HG03097 (cell line): ENCODE results near the gene STAG3.

Source experiments
- ATAC-seq: cut with Tn5 transposase; IDR thresholded peaks from one replicate; pipeline ENCODE4 v1.9.1; 2021; ENCODE audit not compliant: unreplicated experiment, low FRiP score

STAG3 gene

DNA sequence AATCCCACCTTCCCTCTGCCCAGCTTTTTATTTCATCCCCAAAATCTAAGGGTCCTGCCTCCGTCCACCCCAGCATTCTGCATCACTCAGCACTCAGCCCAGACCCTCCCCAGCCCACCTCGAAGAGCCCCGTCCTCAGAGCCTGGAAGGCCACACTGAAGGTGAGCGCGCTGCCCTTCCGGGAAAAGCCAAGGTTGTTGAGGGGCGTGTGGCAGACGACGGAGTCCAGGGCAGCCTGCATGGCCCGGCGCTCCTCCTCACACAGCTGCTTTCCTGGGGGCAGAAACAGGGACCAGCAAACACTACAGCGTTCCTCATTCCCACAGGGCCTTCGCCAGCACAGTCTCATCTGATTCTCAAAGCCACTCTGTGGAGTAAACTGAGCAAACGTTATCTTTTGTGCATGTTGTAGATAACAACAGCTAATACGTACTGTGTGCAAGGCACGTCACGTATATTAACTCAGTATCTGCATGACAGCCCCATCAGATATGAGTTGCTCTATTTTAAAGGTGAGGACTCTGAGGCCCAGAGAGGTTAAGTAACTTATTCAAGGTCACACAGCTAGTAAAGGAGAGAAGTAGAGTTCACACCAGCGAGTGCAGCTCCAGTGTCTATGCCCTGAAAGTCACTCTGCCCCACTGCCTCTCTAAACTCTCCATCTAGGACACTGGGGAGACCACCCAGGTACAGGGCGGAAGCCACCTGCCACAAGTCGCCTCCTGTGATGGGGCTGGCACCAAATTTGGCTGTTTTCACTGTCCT, 22.0 kb upstream of the STAG3 start:
- ATAC-seq = no peak

GRCh38 chr7:100156331-100157068, 21.2 kb upstream of the STAG3 start:
- ATAC-seq = no peak

- no peak for ATAC-seq
These were observed 20.7 kb upstream of the STAG3 start for GRCh38 chr7:100157069-100157333.

DNA sequence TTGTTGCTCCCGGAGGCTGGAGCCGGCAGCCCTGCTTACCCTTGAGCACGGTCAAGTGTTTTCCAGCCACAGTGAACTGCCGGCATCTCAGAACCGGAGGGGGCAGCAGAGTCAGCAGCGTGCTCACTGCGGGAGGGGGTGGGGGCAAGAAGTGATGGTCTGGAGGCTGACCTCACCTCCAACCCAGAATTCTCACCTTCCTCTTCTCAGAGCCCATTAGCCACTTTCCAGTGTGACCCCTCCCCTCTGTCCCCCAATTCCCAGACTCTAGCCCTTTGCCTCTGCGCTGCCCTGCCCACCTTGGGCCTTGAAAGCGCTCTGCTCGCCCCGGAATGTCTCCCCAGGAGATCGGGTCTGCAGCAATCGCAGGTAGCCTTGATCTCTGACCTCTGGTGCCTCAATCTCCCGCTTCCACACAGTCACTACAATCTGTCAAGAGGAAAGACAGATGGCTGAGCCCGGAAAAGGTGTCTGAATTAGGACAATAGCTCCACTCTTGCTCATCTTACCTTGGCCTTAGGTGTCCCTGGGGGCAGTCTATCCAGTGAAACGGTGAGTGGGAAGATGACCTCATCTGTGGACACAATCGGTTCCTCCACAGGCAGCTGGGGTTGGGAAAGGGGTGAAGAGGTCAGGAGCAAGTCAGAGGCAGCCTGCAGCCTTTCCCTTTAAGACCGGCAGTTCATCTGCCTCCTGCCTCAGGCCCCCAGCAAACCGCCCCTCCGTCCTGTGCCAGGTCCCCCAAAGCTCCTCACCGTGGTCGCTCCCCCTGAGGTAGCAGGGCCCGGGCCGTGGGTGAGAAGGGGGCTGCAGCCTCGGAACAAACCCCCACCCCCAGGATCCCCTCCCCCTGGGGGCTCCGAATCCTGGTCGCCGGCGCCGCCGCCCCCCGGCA, 20.1 kb upstream of the STAG3 start:
- ATAC-seq = no peak

DNA sequence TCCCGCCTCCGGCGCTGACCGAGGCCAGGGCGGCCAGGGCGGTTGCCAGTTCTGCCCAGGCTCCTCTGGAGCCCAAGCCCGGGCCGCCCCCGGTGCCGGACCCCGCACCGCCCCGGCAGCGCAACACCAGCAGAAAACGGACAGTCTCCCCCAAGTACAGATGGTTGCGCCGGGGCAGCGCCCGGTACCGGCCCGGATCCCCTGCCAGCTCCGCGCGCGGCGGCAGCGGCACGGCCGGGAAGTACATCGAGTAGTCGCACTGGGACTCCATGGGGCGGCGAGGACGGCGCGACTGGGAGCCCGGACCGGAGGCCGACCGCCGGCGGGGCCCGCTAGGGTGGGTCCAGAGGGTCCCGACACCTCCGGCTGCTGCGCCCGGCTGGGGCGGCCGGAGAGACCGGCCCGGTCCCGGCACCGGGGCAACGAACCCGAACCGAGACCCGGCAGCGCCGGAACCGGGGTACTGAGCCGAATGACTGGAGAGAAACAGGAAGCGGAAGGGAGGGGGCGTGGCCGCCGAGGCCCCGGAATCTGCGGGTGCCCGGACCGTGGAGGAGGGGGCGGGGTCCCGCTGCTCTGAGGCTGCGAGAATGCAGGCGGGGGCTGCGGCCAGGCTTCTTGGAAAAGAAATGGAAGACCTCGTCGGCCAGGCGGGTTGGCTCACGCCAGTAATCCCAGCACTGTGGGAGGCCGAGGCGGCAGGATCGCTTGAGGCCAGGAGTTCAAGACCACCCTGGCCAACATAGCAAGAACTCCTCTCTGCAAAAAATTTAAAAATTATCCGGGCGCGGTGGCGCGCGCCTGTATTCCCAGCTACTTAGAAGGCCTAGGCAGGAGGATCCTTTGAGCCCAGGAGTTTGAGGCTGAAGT, 19.3 kb upstream of the STAG3 start, which contains the start of gene TRAPPC14:
Gene TRAPPC14 (minus strand): TSS at position 495 of the 870 bp plus-strand sequence. CDS start 224 bp downstream, at position 271.
- peak; percentile 59 for ATAC-seq

- ATAC-seq = no peak
These were observed 18.6 kb upstream of the STAG3 start for GRCh38 chr7:100159099-100159623.

GRCh38 chr7:100160067-100160466, 17.7 kb upstream of the STAG3 start:
- no peak for ATAC-seq

- ATAC-seq = no peak
These were observed 14.6 kb upstream of the STAG3 start for GRCh38 chr7:100163006-100163531.

DNA sequence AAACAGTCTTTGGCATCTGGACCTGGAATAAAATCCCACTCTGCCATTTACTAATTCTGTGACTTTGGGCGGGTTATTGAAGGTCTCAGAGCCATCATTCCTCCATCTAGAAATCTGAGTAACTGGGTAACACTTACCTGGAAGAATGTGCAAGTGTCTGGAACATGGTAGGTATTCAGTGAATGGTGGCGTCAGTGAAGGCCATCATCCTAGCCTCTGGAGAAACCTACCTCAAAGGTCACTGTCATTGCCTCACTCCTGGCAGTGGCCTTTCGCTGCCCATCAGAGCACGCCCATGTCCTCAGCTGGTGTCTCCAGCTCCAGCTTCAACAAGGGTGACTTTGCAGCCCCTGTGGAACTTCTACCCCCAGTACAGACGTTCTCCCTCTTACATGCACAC, 13.8 kb upstream of the STAG3 start:
- ATAC-seq = no peak

DNA sequence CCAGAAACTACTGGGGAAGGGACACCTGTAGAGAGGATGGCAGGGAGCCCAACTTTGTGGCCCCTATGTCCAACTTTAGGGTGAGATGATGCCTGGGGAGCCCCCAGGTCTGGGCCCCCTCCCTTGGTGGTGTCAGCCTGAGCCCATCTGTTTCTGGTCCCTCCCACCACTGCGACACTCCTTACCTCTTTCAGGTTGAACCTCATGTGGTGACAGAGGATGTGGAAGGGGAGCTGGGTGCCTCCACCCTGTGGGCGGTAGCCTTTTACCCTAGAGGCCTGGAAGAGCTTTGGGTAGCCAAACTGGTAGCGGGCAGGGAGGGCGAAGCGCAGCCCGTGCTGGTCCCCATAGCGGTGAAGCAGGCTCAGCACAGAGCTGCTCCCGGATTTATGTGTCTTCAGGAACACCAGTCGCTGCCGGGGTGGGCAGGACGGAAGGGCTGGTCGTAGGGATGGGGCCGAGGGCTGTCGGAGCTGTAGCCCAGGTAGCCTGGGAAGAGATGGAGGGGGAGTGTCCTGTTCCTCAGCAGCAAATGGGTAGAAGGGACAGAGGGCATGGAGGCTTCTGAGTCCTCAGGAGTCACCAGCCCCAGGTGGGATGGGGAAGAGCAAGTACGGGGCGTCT, 11.3 kb upstream of the STAG3 start:
- ATAC-seq = no peak

DNA sequence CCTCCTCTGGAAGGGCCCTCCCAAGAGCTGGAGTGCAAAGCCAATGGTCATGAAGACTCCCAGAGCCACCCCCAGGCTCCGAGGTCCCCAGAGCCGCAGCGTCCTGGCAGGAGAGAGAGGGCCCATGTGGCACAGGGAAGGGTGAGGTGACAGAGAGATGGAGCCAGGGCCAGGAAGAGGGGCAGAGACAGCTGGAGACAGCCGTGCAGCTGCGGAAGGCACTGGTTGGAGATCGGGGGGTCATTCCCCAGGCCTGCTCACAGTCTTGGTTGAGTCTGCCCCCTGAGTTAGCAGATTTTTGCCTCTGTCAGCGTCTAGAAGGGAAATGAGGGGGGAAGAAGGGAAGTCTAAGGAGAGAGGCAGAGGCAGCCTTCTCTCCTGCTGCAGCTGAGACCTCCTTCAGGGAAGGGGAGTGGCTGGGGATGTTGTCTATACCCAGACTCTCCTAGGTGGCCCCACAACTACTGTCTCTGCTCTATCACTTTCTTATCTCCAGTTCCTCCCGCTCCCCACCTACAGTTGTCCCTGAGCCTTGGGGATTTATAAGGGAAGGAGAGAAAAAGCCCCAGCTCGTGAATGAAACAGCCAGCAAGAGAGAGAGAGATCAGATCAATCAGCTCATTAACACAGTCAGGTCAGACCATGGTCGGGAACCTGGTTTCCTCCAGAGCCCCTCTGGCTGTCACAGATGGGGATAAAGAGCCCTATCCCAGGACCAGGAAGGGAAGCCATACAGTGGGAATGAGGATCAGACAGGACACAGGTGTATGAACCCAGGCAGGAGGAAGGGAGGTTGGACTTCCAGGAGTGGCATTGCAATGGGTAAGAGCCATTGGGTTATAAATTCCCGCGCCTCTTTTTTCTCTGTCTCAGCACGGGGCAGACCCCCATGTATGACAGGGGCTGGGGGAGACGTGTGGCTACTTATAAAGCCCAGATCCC, 10.5 kb upstream of the STAG3 start:
- no peak for ATAC-seq

DNA sequence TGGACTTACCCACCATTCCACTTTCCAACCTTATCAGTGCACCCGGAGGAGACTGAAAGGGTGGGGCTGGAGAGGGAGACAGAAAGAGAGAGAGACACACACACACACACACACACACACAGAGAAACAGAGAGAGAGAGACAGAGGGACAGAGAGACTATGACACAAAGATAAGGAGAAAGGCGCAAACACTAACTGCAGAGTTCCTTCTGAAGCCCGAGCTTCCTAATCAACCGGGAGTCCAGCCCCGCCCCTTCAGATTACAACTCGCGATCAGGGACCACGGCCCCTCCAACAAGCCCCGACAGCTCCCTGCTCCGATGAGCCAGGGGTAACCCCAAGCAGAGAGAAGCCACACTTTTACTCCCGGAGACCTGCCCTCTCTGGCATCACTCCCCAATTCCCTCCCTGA, 9.8 kb upstream of the STAG3 start:
- ATAC-seq = no peak

DNA sequence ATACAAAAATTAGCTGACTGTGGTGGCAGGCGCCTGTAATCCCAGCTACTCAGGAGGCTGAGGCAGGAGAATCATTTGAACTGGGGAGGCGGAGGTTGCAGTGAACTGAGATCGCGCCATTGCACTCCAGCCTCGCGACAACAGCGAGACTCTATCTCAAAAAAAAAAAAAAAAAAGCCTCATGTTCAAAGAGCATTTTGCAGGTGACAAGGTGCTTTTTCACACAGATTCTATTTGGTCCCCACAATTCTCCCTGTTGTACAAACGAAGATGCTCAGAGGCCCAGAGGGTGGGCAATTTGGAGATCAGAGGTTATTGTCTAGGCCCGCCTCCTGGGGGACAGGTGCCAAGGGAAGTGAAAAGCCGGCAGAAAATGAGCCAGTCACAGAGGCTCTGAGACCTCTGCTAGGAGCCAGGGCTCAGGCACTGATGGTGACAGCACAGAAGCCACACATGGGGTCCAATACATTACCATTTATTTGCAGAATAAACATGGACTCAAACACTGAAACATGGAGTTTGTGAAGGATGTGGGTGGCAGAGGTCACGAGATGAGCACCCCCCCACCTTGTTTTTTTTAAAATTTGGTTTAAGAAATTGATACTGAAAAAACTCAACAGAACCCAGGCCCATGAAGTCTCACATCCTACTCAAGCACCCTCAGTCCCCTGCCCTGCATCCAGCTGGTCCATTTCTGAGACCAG, 8.4 kb upstream of the STAG3 start:
- no peak for ATAC-seq

DNA sequence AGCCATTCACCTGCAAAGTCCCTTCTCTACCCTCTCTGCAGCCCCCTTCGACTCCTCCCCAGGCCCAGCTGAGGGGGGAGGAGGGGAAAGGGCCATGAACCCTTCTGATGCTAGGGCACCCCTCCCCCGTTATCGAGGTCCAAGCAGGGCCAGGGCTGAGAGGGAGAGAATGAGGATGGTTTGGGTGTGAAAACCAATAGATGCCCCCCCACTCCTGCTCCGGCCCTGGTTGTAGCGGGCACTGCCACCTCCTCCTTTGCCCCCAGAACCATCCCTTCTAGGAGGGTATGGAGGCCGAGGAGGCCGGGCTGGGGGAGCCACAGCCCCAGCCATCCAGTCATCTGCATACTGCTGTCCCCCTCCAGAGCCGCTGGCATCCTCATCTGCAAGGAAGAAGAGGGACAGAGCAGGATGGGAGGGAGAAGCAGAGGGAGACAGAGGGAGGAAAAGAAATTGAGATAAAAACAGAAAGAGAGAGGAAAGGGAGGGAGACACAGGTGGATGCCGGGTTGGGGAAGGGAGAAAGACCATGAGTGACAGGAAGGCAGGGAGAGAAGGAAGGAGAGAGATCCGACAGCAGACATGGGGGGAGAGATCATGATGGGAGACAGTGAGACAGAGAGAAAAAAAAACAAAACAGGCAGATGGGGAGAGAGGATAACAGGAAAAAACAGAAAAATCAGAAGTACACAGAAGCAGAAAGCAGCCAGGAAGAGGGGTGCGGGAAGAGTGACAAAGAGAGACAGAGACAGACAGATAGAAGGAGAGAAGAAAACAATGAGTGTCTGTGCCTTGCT, 7.4 kb upstream of the STAG3 start:
- no peak for ATAC-seq

GRCh38 chr7:100171087-100171681, 6.5 kb upstream of the STAG3 start:
- no peak for ATAC-seq

- ATAC-seq = no peak
These were observed 5.9 kb upstream of the STAG3 start for GRCh38 chr7:100171840-100172239.
